Fibroblast of skin of scalp (primary cell): Measurements from ENCODE around the gene NCAPD2.

ENCODE experiments used
- DNase-seq: peaks from one replicate; pipeline ENCODE4 v3.0.0-alpha.2; 2013

The NCAPD2 gene

GRCh38 chr12:6535697-6535946, 41.7 kb downstream of the NCAPD2 start:
- DNase-seq: no peak

DNA sequence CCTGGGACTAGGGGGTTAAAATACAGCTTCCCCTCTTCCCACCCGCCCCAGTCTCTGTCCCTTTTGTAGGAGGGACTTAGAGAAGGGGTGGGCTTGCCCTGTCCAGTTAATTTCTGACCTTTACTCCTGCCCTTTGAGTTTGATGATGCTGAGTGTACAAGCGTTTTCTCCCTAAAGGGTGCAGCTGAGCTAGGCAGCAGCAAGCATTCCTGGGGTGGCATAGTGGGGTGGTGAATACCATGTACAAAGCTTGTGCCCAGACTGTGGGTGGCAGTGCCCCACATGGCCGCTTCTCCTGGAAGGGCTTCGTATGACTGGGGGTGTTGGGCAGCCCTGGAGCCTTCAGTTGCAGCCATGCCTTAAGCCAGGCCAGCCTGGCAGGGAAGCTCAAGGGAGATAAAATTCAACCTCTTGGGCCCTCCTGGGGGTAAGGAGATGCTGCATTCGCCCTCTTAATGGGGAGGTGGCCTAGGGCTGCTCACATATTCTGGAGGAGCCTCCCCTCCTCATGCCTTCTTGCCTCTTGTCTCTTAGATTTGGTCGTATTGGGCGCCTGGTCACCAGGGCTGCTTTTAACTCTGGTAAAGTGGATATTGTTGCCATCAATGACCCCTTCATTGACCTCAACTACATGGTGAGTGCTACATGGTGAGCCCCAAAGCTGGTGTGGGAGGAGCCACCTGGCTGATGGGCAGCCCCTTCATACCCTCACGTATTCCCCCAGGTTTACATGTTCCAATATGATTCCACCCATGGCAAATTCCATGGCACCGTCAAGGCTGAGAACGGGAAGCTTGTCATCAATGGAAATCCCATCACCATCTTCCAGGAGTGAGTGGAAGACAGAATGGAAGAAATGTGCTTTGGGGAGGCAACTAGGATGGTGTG, 42.3 kb downstream of the NCAPD2 start:
- no peak for DNase-seq

GRCh38 chr12:6536894-6537579, 43.1 kb downstream of the NCAPD2 start:
- no peak for DNase-seq

DNA sequence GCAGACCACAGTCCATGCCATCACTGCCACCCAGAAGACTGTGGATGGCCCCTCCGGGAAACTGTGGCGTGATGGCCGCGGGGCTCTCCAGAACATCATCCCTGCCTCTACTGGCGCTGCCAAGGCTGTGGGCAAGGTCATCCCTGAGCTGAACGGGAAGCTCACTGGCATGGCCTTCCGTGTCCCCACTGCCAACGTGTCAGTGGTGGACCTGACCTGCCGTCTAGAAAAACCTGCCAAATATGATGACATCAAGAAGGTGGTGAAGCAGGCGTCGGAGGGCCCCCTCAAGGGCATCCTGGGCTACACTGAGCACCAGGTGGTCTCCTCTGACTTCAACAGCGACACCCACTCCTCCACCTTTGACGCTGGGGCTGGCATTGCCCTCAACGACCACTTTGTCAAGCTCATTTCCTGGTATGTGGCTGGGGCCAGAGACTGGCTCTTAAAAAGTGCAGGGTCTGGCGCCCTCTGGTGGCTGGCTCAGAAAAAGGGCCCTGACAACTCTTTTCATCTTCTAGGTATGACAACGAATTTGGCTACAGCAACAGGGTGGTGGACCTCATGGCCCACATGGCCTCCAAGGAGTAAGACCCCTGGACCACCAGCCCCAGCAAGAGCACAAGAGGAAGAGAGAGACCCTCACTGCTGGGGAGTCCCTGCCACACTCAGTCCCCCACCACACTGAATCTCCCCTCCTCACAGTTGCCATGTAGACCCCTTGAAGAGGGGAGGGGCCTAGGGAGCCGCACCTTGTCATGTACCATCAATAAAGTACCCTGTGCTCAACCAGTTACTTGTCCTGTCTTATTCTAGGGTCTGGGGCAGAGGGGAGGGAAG, 43.9 kb downstream of the NCAPD2 start:
- DNase-seq: peak; percentile 81

- peak; percentile 49 for DNase-seq
Observed at GRCh38 chr12:6538420-6539313, 44.8 kb downstream of the NCAPD2 start.

DNA sequence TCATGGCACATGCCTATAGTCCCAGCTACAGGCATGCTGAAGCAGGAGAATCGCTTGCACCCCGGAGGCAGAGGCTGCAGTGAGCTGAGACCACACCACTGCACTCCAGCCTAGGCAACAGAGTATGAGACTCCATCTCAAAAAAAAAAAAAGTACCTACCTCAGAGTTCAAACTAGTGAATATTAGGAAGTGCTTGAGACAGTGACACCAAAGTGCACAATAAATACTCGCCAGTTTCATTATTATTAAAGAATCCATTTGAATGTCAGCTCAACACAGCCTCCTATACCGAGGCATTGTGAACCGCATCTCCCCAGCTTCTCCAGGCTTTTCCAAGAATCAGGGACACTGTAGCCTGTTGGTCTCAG, 45.4 kb downstream of the NCAPD2 start:
- peak; percentile 42 for DNase-seq

GRCh38 chr12:6539707-6540134, 45.8 kb downstream of the NCAPD2 start:
- DNase-seq: no peak

DNA sequence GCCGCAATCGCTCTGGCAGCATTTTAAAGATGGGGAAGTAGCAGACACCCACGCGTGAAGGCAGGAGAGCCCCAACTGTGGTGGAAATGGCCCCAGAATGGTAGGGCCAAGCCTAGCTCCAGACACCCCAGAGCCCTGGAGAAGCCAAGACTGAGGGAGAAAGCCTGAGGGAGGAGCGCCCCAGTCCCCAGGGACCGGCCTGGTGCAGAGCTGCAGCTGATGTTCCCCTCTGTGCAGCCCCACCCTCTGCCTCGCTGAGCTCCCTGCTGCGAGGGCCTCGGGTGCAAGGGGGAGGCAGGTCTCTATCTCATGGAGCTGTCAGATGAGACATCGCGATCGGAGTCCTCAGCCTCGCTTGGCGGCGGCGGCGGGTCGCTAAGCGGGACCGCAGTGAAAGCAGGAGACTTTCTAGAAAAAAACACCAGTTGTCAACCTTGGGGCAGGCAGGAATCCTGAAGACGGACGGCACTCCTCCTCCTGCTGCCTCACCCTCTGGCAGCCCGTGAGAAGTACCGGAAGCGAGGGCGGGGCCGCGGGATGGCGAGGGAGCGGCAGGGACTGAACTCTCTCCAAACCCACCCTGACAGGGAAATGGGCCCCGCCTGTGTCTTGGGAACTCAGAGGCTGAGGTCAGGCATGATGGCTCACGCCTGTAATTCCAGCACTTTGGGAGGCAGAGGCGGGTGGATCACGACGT, 46.4 kb downstream of the NCAPD2 start:
- DNase-seq: peak; percentile 96

DNA sequence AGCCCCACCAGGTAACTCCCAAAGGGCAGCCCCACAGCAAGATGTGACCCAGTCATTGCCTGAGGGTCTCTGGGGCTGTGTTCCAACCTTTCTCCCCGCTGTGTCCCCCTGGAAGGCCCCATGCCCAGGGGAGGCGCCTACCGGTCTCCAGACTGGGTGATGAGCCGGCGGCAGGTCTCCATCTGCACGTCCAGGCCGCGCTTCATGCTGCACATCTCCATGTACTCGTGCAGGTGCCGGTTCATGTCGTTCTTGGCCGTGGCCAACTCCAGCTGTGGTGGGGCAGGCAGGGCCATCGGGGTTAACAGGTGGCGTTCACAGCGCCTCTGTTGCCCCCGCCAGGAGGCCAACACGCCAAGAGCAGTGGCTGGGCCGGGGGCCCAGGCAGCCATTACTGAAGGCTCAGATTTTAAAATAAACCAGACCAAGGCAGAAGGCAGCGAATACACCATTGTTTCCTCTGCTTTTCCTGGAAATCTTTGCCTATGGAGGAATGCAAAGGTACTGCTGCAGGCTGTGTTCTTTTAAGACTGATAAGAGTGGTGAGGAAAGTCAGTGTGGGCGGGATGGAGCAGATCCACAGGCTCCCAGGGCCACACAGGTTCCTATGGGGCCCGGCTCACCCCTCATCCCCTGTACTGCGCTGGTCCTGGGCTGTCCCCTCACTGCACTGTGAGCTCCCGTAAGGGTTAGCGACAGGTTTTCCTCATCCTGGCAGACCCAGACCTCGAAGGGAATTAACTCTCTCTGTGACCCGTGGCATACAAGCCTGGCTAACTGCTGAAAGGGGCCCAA, 47.7 kb downstream of the NCAPD2 start:
- DNase-seq: no peak

GRCh38 chr12:6542209-6543009, 48.5 kb downstream of the NCAPD2 start:
- no peak for DNase-seq

GRCh38 chr12:6546016-6546415, 52.1 kb downstream of the NCAPD2 start:
- DNase-seq: no peak

DNA sequence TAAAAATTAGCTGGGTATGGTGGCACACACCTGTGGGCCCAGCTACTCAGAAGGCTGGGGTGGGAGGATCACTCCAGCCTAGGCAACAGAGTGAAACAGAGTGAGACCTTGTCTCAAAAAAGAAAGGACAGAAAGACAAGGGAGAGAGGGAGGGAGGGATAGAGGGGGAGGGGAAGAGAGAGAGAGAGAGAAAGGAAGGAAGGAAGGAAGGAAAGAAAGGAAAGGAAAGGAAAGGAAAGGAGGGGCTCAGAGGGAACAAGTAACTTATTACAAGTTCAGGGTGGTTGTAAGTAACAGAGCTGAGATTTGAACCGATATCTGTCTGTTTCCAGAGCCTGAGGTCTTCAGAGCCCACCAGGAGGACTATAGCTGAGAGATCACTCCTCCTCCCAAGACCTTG, 53.7 kb downstream of the NCAPD2 start:
- no peak for DNase-seq

GRCh38 chr12:6547987-6548386, 54.1 kb downstream of the NCAPD2 start:
- DNase-seq: peak; percentile 87

DNA sequence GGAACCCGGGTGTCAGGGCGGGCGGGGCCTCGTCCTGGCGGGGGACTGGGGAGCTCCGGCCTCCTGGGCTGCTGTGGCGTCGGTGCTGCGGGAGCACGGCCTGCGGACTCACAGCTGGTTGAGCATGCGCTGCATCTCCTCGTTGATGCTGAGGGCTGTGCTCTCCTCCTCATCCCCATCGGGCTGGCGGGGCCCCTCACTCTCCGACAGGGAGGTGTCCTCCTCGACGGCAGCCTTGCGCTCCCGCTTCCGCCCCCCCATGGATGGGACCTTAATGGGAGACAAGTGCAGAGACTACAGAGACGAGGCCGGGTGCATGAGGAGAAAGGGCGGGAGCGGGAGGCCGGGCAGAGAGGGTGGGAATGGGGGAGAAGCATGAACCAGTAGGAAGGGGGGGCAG, 54.7 kb downstream of the NCAPD2 start:
- DNase-seq: no peak

- DNase-seq: peak; percentile 78
Observed at GRCh38 chr12:6548966-6549683, 55.2 kb downstream of the NCAPD2 start.

GRCh38 chr12:6549684-6550151, 55.8 kb downstream of the NCAPD2 start:
- no peak for DNase-seq

GRCh38 chr12:6550294-6551062, 56.6 kb downstream of the NCAPD2 start:
- DNase-seq: no peak

GRCh38 chr12:6551063-6551461, 57.2 kb downstream of the NCAPD2 start:
- no peak for DNase-seq
